Activated CD8-positive, alpha-beta memory T cell treated with anti-CD3 and anti-CD28 coated beads for 4 hours (primary cell): ENCODE data around the gene ARPC3.
A peak's percentile ranks its signal among the peaks of the same experiment; 100 is the strongest.
"Not testable (repeated sequence)": the region's sequence is repeated elsewhere in the genome, so short reads cannot be mapped to it uniquely, and the experiment has no call there.

Source experiments
- DNase-seq, 2 donors: peaks; one replicate each; pipeline ENCODE4 v3.0.0-alpha.2; 2020; ENCODE audit warnings: low read depth in 2 of 2

Gene ARPC3

GRCh38 chr12:110449799-110450497 is at the start of gene ARPC3:
Gene ARPC3 (minus strand): TSS chr12:110450337. CDS start chr12:110450260, 77 bp downstream.
- peak; percentile 87 to 89 for DNase-seq

GRCh38 chr12:110498984-110499706 is 49.0 kb upstream of the ARPC3 start:
- DNase-seq, result no peak

GRCh38 chr12:110475426-110475825 is 25.3 kb upstream of the ARPC3 start:
- DNase-seq, result no peak

GRCh38 chr12:110468214-110469048 is 18.3 kb upstream of the ARPC3 start, which contains the start of the genes FAM216A and GPN3:
Gene FAM216A (plus strand): TSS chr12:110468845. CDS start chr12:110468876, 31 bp downstream.
Gene GPN3 (minus strand): TSS chr12:110468257. CDS start chr12:110468203, 54 bp downstream.
- peak; percentile 92 to 93 for DNase-seq

GRCh38 chr12:110467847-110468213 is 17.7 kb upstream of the ARPC3 start:
- DNase-seq, result no peak

GRCh38 chr12:110466791-110467190 is 16.7 kb upstream of the ARPC3 start:
- no peak for DNase-seq

- DNase-seq, result not testable (repeated sequence)
Measured at GRCh38 chr12:110465765-110466164, 15.6 kb upstream of the ARPC3 start.

GRCh38 chr12:110465024-110465423 is 14.9 kb upstream of the ARPC3 start:
- no peak for DNase-seq

GRCh38 chr12:110461189-110461588 is 11.1 kb upstream of the ARPC3 start:
- DNase-seq, result not testable (repeated sequence)

- no peak for DNase-seq
Measured at GRCh38 chr12:110458756-110459155, 8.6 kb upstream of the ARPC3 start.

- no peak for DNase-seq
Measured at GRCh38 chr12:110453569-110454296, 3.6 kb upstream of the ARPC3 start.

- DNase-seq, result no peak
Measured at GRCh38 chr12:110451263-110451662, 1.1 kb upstream of the ARPC3 start.

- DNase-seq, result no peak
Measured at GRCh38 chr12:110444455-110444854, 5.7 kb downstream of the ARPC3 start.

GRCh38 chr12:110436231-110436630 is 13.9 kb downstream of the ARPC3 start:
- no peak for DNase-seq

GRCh38 chr12:110431957-110432587 is 18.1 kb downstream of the ARPC3 start:
- DNase-seq, result no peak

- not testable (repeated sequence) for DNase-seq
Measured at GRCh38 chr12:110429676-110430075, 20.5 kb downstream of the ARPC3 start.

GRCh38 chr12:110426406-110426805 is 23.7 kb downstream of the ARPC3 start:
- no peak for DNase-seq

GRCh38 chr12:110424237-110424636 is 25.9 kb downstream of the ARPC3 start:
- no peak for DNase-seq

- no peak for DNase-seq
Measured at GRCh38 chr12:110421701-110422100, 28.4 kb downstream of the ARPC3 start.

GRCh38 chr12:110421159-110421661 is 28.9 kb downstream of the ARPC3 start:
- DNase-seq, result no peak

GRCh38 chr12:110420644-110421043 is 29.5 kb downstream of the ARPC3 start:
- DNase-seq, result not testable (repeated sequence)
